Choroid plexus epithelial cell (primary cell): ENCODE results near the gene SLC38A8.

ENCODE experiments used
- DNase-seq: peaks from one replicate; pipeline ENCODE4 v3.0.0-alpha.2; 2010; ENCODE audit warnings: low read depth
- H3K4me3 ChIP-seq: 2 replicates; pipeline ENCODE4 v1.5.1; 2011; ENCODE audit warnings: low read depth, mild to moderate bottlenecking, control low read depth, low read length, moderate library complexity
- TF ChIP-seq, protein P1 (sequence below): conservative IDR thresholded peaks from 2 replicates; pipeline ENCODE4 v1.5.1; 2011; ENCODE audit warnings: low read depth, mild to moderate bottlenecking, control low read depth, inconsistent platforms, low read length, moderate library complexity

Gene SLC38A8

DNA sequence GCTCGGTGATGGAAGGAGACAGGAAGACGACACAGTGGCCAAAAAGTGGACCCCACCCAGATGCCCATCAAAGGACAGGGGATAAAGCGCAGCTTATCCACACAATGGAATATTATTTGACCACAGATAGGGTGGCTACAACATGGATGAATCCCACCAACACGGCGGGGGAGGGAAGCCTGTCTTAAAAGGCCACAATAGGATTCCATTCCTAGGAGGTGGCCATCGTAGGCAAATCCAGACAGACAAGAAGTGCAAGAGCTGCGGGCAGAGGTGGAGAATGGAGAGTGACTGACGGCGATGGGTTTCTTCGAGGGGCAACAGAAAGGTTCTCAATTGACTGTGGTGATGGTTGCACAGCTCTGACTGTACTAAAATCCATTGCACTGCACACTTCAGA is 16.0 kb downstream of the SLC38A8 start:
- TF ChIP-seq, protein P1, sequence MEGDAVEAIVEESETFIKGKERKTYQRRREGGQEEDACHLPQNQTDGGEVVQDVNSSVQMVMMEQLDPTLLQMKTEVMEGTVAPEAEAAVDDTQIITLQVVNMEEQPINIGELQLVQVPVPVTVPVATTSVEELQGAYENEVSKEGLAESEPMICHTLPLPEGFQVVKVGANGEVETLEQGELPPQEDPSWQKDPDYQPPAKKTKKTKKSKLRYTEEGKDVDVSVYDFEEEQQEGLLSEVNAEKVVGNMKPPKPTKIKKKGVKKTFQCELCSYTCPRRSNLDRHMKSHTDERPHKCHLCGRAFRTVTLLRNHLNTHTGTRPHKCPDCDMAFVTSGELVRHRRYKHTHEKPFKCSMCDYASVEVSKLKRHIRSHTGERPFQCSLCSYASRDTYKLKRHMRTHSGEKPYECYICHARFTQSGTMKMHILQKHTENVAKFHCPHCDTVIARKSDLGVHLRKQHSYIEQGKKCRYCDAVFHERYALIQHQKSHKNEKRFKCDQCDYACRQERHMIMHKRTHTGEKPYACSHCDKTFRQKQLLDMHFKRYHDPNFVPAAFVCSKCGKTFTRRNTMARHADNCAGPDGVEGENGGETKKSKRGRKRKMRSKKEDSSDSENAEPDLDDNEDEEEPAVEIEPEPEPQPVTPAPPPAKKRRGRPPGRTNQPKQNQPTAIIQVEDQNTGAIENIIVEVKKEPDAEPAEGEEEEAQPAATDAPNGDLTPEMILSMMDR, result no peak
- H3K4me3 ChIP-seq, result no peak overlapping the region
- DNase-seq, result no peak

- DNase-seq, result peak; percentile 58
- H3K4me3 ChIP-seq, result no peak overlapping the region
- TF ChIP-seq, protein P1, result no peak
Observed at GRCh38 chr16:84024854-84025253, 17.7 kb downstream of the SLC38A8 start.

DNA sequence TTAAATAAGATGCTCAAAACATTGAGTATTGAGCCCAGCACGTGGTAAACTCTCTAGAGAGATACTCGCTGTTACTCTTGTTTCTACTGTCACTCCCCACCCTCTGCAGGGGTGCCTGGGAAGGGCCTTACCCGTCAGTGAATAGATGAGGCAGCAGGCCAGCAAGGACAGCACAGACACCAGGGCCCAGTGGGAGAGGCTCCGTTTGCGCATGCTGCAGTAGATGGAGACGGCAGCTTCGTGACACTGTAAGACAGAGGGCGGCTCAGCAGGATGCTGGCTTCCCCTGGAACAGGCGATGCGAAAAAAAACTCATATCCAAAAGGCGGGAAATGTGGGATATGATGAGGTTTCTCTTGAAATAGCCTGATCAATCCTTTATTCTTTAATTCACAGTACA is 20.0 kb downstream of the SLC38A8 start:
- DNase-seq, result no peak
- no peak overlapping the region for H3K4me3 ChIP-seq
- TF ChIP-seq, protein P1, result no peak

GRCh38 chr16:84021488-84021887 is 21.1 kb downstream of the SLC38A8 start:
- H3K4me3 ChIP-seq, result no peak overlapping the region
- DNase-seq, result no peak
- TF ChIP-seq, protein P1, result no peak

- DNase-seq, result no peak
- TF ChIP-seq, protein P1, result no peak
Observed at GRCh38 chr16:84020353-84020752, 22.2 kb downstream of the SLC38A8 start.

DNA sequence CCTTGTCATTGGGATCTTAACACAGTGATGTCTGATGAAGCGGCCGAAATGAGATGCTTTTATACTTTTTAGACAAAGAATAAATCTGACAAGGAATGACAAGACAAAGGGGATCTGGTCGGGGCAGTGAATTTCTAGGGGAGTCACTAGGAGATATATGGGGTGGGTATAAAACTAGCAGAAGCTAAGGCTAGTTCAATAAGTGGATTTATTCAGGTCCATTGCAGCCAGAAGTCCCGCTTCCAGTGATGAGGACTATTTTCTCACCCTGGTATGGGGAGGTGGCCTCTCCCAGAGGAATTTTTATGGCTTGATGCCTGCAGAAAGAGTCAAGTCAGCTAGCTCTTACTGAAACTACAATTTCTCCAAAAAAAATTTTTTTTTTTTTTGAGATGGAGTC is 23.9 kb downstream of the SLC38A8 start:
- no peak overlapping the region for H3K4me3 ChIP-seq
- TF ChIP-seq, protein P1, result no peak
- no peak for DNase-seq

More at GRCh38 chr16:84020353-84020752, 22.2 kb downstream of the SLC38A8 start:
- H3K4me3 ChIP-seq, result no peak overlapping the region

GRCh38 chr16:84016477-84016876 is 26.1 kb downstream of the SLC38A8 start:
- H3K4me3 ChIP-seq, result no peak overlapping the region
- TF ChIP-seq, protein P1, result no peak
- DNase-seq, result no peak
